ENCODE results near the gene SHISA8.

DNA sequence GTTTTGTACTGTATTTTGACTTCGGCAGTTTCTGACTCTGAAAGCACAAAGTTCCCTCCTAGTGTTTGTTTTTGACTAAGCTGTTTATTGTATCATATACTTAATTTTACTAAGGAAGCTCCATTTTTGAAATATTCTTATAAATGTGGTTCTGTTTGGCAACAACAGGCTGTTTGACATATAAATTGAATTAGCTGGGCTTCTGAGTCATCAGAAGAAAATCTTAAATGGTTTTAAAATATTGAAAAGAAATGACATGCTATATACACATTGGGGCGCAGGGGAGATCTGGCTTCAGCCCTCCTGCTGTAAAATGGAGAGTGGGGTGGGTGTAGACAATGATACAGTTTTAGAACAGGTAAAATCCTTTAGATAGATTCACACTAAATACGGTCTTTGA is 38.6 kb downstream of the SHISA8 start:
- TF ChIP-seq ZNF280D (tag by site-specific recombination; IDR thresholded peaks at IDR 0.05) = no peak
- TF ChIP-seq ZEB2 (tag by site-specific recombination; IDR thresholded peaks at IDR 0.05) = no peak
- TF ChIP-seq ZNF146 (tag by site-specific recombination; IDR thresholded peaks at IDR 0.05) = no peak
- TF ChIP-seq ZNF121 (tag by site-specific recombination; IDR thresholded peaks at IDR 0.05) = no peak
- TF ChIP-seq CTCF (tag by site-specific recombination; IDR thresholded peaks at IDR 0.05) = no peak
- TF ChIP-seq MEIS1 (CRISPR knock-in tag; IDR thresholded peaks at IDR 0.05; ENCODE audit: borderline replicate concordance) = no peak
- no peak for TF ChIP-seq PRDM10 (tag by site-specific recombination; IDR thresholded peaks at IDR 0.05)
- TF ChIP-seq ATF2 (tag by site-specific recombination; IDR thresholded peaks at IDR 0.05; ENCODE audit: low read depth) = no peak
- TF ChIP-seq ZBTB1 (tag by site-specific recombination; IDR thresholded peaks at IDR 0.05) = no peak
- no peak for TF ChIP-seq ZNF544 (tag by site-specific recombination; IDR thresholded peaks at IDR 0.05)
- TF ChIP-seq, protein P1, sequence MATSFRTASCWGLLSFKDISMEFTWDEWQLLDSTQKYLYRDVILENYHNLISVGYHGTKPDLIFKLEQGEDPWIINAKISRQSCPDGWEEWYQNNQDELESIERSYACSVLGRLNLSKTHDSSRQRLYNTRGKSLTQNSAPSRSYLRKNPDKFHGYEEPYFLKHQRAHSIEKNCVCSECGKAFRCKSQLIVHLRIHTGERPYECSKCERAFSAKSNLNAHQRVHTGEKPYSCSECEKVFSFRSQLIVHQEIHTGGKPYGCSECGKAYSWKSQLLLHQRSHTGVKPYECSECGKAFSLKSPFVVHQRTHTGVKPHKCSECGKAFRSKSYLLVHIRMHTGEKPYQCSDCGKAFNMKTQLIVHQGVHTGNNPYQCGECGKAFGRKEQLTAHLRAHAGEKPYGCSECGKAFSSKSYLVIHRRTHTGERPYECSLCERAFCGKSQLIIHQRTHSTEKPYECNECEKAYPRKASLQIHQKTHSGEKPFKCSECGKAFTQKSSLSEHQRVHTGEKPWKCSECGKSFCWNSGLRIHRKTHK (tag by site-specific recombination; IDR thresholded peaks at IDR 0.05) = no peak

All from HEK293 (cell line).